Kidney capillary endothelial cell (primary cell): ENCODE data around the gene F11R.
"Not testable (repeated sequence)": the region's sequence is repeated elsewhere in the genome, so short reads cannot be mapped to it uniquely, and the experiment has no call there.

Experiments used
- DNase-seq: peaks from one replicate; pipeline ENCODE4 v3.0.0-alpha.2; 2018; ENCODE audit warnings: low spot score

F11R gene

GRCh38 chr1:161020509-161021164 lies at the start of gene F11R:
TSS of gene F11R (minus strand) at chr1:161021152. CDS start at chr1:161021073, 79 bp downstream.
- no peak for DNase-seq

- no peak for DNase-seq
Observed at GRCh38 chr1:161069731-161070270, 48.8 kb upstream of the F11R start, which contains the start of gene ARHGAP30. TSS of gene ARHGAP30 (minus strand) at chr1:161069891. CDS start at chr1:161069624, 267 bp downstream.

- DNase-seq = no peak
Observed at GRCh38 chr1:161069241-161069640, 48.3 kb upstream of the F11R start.

- no peak for DNase-seq
Observed at GRCh38 chr1:161068306-161069234, 47.6 kb upstream of the F11R start.

- DNase-seq = no peak
Observed at GRCh38 chr1:161066694-161067093, 45.7 kb upstream of the F11R start.

GRCh38 chr1:161065681-161066080 lies 44.7 kb upstream of the F11R start:
- DNase-seq = not testable (repeated sequence)

GRCh38 chr1:161063936-161064335 lies 43.0 kb upstream of the F11R start:
- not testable (repeated sequence) for DNase-seq

GRCh38 chr1:161061419-161061818 lies 40.5 kb upstream of the F11R start:
- DNase-seq = no peak

GRCh38 chr1:161059293-161059692 lies 38.3 kb upstream of the F11R start:
- DNase-seq = no peak

GRCh38 chr1:161054805-161055204 lies 33.9 kb upstream of the F11R start:
- DNase-seq = no peak

GRCh38 chr1:161054232-161054631 lies 33.3 kb upstream of the F11R start:
- DNase-seq = no peak

GRCh38 chr1:161052899-161053298 lies 31.9 kb upstream of the F11R start:
- peak; percentile 26 for DNase-seq

- DNase-seq = no peak
Observed at GRCh38 chr1:161051219-161051618, 30.3 kb upstream of the F11R start.

GRCh38 chr1:161048949-161049722 lies 28.2 kb upstream of the F11R start:
- no peak for DNase-seq

- no peak for DNase-seq
Observed at GRCh38 chr1:161047436-161048420, 26.8 kb upstream of the F11R start.

- DNase-seq = no peak
Observed at GRCh38 chr1:161046605-161047228, 25.8 kb upstream of the F11R start.

- DNase-seq = peak; percentile 93
Observed at GRCh38 chr1:161045736-161046604, 25.0 kb upstream of the F11R start, which contains the start of gene USF1. TSS of gene USF1 (minus strand) at chr1:161045977. CDS start at chr1:161043275, 2,702 bp downstream.

GRCh38 chr1:161044908-161045735 lies 24.2 kb upstream of the F11R start:
- DNase-seq = peak; percentile 79
